ENCODE results near the gene BLVRA.

DNA sequence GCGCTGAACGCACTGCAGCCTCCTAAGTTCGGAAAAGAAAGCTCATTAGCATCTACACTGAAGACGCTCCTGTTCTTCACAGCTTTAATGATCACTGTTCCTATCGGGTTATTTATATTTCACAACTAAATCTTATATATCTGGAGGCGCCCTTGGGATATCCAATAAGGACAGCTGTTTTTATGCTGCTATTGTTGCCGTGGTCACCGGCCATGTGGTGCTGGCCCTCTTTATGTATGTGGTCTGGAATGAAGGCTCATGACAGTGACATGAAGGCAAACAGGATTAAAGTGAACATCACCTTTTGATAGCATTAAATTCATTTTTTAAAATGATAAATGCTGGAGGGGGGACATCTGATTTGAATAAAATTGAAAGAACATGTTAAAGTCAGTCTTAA, 8.8 kb downstream of the BLVRA start:
- TF ChIP-seq, protein P1, sequence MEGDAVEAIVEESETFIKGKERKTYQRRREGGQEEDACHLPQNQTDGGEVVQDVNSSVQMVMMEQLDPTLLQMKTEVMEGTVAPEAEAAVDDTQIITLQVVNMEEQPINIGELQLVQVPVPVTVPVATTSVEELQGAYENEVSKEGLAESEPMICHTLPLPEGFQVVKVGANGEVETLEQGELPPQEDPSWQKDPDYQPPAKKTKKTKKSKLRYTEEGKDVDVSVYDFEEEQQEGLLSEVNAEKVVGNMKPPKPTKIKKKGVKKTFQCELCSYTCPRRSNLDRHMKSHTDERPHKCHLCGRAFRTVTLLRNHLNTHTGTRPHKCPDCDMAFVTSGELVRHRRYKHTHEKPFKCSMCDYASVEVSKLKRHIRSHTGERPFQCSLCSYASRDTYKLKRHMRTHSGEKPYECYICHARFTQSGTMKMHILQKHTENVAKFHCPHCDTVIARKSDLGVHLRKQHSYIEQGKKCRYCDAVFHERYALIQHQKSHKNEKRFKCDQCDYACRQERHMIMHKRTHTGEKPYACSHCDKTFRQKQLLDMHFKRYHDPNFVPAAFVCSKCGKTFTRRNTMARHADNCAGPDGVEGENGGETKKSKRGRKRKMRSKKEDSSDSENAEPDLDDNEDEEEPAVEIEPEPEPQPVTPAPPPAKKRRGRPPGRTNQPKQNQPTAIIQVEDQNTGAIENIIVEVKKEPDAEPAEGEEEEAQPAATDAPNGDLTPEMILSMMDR (optimal IDR thresholded peaks at IDR 0.05 in 1 of 3, IDR thresholded peaks at IDR 0.05 in 1 of 3, conservative IDR thresholded peaks at IDR 0.05 in 1 of 3; ENCODE audit: extremely low read depth in 1 of 3, insufficient read depth in 2 of 3, low read length in 3 of 3) = no peak
- TF ChIP-seq EZH2 (IDR thresholded peaks at IDR 0.05; ENCODE audit: low read length) = no peak
